Prostate gland (tissue), 2 donors: ENCODE measurements around the gene KAZN.

Experiments
- CTCF ChIP-seq, 4 experiments: fragments of 200-600 bp in 2 of 4; fragments of 450-650 bp in 2 of 4; sonication (generic) in 2 of 4; IDR thresholded peaks; 1 replicate in 3 of 4; 2 replicates in 1 of 4; pipeline ENCODE4 v1.5.1; 2016 to 2019; ENCODE audit warnings: antibody characterized with exemption in 4 of 4, mild to moderate bottlenecking in 2 of 4, moderate library complexity in 2 of 4
- POLR2A ChIP-seq: fragments of 450-650 bp; IDR thresholded peaks from one replicate; pipeline ENCODE4 v1.6.1; 2016; ENCODE audit warnings: antibody characterized with exemption, mild to moderate bottlenecking
- POLR2AphosphoS5 ChIP-seq: sonication (generic); formaldehyde crosslinking; IDR thresholded peaks from one replicate; pipeline ENCODE4 v1.6.1; 2017; ENCODE audit warnings: antibody characterized with exemption

GRCh38 chr1:14655385-14655784 is 56.9 kb downstream of the KAZN start:
- TF ChIP-seq CTCF (IDR thresholded peaks at IDR 0.05): no peak
- TF ChIP-seq POLR2AphosphoS5: no peak
- no peak for TF ChIP-seq POLR2A
